Measurements from ENCODE around the gene SCYGR6.
"Not testable (repeated sequence)": the region's sequence is repeated elsewhere in the genome, so short reads cannot be mapped to it uniquely, and the experiment has no call there.

SCYGR6 gene

GRCh38 chr2:227724394-227725039 lies at the start of gene SCYGR6:
Gene SCYGR6, minus strand, starts transcription at chr2:227724757. Its CDS starts 0 bp downstream, at chr2:227724757.
- no peak for DNase-seq (ENCODE audit: low read depth in 1 of 2, low spot score in 1 of 2)

GRCh38 chr2:227774011-227774624 lies 49.6 kb upstream of the SCYGR6 start:
- no peak for DNase-seq (ENCODE audit: low read depth in 1 of 2, low spot score in 1 of 2)

DNA sequence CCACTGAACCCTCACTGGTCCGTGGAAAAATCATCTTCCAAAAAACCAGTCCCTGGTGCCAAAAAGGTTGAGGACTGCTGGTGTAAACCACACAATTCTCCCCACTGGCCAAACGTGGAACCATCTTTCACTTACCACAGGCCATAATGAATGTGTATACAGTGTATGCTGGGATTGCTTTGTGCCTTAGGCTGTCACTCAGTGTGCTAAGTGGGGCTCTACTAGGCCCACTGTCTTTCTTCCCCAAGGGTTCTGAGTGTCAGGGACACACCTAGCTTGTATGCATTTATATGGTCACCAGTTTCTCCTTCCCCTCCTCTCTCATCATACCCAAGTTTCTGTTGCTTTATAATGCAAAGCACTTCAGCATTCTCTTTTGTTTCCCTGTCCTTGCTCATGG lies 48.4 kb upstream of the SCYGR6 start:
- DNase-seq (ENCODE audit: low read depth in 1 of 2, low spot score in 1 of 2) = no peak

DNA sequence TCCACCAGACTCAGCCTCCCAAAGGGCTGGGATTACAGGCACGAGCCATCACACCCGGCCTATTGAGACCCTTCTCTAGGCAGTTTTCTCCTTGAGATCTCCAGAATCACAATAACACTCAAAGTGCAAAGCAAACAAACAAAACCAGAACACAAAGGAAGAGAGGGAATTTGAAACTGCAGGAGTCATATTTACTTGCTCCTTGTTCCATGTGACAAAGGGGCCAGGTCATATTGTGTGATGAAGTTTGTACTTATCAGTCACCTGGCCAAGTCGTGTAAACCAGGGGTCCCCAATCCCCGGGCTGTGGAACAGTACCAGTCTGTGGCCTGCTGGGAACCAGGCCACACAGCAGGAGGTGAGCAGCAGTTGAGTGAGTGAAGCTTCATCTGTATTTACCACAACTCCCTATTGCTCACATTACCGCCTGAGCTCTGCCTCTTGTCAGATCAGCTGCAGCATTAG lies 47.7 kb upstream of the SCYGR6 start:
- no peak for DNase-seq (ENCODE audit: low read depth in 1 of 2, low spot score in 1 of 2)

DNA sequence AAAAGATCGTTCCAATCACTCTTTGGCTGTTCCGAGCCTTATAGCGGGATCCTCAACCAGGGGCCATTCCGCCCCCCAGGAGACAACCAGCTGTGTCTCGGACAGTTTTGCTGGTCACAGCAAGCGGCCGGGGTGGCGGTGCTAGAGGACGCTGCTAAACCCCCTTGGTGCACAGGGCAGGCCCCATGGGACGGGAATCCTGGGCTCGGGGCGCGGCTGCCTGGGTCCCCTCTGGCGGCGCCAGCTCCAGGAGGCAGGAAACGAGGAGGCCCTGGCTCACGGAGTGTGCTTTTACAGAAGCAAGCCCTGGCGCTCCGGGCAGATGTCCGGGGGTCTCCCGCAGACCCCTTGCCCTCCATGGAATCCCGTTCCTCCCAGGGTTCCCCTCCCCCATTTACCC lies 43.3 kb upstream of the SCYGR6 start:
- no peak for DNase-seq (ENCODE audit: low read depth in 1 of 2, low spot score in 1 of 2)

DNA sequence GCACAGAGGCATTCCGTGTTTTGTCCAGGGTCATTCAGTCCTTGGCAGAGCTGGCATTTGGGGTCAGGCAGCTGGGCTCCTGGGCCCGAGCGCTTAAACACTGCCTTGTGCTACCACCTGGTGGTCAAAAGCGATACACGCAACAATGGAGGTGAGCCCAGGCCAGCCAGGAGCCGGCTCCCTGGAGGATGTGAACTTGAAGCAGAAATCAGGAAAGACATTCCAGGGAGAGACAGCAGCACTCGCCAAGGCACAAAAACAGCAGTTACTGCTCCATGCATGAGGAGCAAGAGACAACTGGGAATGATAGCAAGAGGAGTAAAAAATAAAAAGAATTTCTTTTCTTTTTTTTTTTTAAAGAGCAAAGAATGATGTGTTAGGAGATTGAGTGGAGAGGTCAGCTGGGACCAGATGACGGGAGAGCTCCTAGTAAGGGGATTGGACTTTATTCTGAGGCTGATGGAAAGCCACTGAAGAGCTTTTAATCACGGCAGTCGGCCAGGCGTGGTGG lies 41.9 kb upstream of the SCYGR6 start:
- peak; percentile 40 to 47 for DNase-seq (ENCODE audit: low read depth in 1 of 2, low spot score in 1 of 2)

GRCh38 chr2:227765788-227766372 lies 41.3 kb upstream of the SCYGR6 start:
- no peak for DNase-seq (ENCODE audit: low read depth in 1 of 2, low spot score in 1 of 2)

DNA sequence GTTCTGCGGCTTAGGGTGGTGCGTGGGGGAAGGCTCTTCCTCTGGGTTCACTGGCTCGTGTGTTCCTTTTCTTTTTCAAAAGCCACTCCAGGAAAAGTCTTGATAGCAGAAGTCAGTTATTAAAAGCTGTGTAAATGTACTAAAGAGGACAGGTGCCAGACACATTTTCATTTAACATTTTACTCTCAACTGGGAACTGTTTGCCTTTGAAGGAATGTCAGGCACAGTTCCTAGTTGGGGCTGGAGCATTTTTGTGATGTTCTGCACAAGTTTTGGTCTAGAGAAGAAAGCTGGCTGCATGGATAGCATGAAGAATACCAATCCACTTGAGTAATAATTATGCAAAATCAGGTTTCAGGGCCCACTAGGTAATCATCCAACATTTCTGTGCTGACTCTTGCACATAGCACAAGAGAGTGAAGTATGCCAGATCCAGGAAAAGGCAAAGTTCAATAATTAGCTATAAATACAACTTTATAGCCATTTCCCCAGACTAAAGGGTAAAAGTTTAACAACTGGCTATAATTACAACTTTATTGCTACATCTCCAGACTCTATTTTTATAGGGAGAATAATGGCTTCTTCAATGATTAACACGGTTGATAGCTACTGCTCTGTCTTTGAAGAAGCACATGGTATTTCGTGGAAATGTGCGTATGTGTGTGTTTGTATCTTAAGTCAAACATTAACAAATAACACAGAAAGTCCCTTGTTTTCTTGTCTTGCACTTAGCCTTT lies 37.4 kb upstream of the SCYGR6 start:
- no peak for DNase-seq (ENCODE audit: low read depth in 1 of 2, low spot score in 1 of 2)

DNA sequence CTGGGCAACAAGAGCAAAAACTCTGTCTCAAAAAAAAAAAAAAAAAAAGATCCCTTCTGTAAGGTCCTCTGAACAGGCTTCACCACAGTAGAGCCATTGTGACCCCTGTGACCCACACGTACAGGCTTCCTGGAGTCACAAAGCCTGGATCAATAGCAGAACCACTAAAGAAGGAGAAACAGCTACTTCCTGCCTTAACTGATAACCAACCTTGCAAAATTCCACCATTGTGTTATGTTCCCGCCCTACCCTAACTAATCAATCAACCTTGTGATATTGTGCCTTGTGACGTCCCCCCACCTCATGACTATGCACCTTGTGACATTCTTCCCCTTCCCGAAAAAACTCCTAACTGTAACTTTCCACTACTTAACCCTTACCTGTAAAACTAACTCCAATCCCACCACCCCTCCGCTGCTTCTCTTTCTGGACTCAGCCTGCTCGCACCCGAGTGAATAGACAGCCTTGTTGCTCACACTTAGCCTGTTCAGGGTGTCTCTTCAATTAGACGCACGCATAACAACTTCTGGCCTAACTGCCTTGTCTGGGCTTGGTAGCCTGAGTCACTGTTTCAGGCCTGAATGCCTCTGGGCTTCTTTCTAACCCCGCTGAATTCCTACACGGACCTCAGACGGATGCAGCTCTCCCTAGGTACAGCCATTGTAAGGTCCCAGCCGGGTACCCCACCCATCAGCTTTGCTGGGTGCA lies 35.0 kb upstream of the SCYGR6 start:
- no peak for DNase-seq (ENCODE audit: low read depth in 1 of 2, low spot score in 1 of 2)

DNA sequence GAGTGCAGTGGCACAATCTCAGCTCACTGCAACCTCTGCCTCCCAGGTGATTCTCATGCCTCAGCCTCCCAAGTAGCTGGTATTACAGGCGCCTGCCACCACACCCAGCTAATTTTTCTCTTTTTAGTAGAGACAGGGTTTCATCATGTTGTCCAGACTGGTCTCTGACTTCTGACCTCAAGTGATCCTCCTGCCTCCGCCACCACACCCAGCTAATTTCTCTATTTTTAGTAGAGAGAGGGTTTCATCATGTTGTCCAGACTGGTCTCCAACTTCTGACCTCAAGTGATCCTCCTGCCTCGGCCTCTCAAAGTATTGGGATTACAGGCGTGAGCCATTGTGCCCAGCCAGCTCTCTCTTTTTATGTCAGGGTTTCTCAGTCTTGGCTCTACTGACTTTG lies 31.7 kb upstream of the SCYGR6 start:
- DNase-seq (ENCODE audit: low read depth in 1 of 2, low spot score in 1 of 2) = not testable (repeated sequence)

GRCh38 chr2:227748079-227748478 lies 23.5 kb upstream of the SCYGR6 start:
- no peak for DNase-seq (ENCODE audit: low read depth in 1 of 2, low spot score in 1 of 2)

DNA sequence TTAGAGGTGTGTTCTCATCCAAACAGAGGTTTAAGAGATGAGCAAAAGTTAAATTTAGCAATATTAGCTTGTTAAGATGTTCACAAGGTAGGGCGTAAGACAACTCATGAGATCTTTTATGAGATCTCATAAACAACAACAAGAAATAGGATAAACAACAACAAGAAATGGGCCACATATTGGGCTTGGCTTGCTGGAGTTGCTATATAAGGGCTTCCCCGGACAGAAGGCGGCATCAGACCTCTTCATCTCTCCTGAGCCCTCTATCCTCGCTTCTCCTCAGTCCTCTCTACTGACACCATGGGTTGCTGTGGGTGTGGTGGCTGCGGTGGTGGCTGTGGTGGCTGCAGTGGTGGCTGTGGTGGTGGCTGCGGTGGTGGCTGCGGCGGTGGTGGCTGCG lies 21.0 kb upstream of the SCYGR6 start, which contains the start of gene SCYGR8:
Gene SCYGR8, plus strand, starts transcription at position 301 of the 400 bp plus-strand sequence. Its CDS starts 0 bp downstream, at position 301.
- no peak for DNase-seq (ENCODE audit: low read depth in 1 of 2, low spot score in 1 of 2)

GRCh38 chr2:227740705-227741104 lies 16.1 kb upstream of the SCYGR6 start:
- not testable (repeated sequence) for DNase-seq (ENCODE audit: low read depth in 1 of 2, low spot score in 1 of 2)

- DNase-seq (ENCODE audit: low read depth in 1 of 2, low spot score in 1 of 2) = no peak
Observed at GRCh38 chr2:227739351-227739750, 14.8 kb upstream of the SCYGR6 start.

GRCh38 chr2:227728035-227728434 lies 3.5 kb upstream of the SCYGR6 start, which contains the start of gene SCYGR7:
Gene SCYGR7, plus strand, starts transcription at chr2:227728335. Its CDS starts 0 bp downstream, at chr2:227728335.
- no peak for DNase-seq (ENCODE audit: low read depth in 1 of 2, low spot score in 1 of 2)

- DNase-seq (ENCODE audit: low read depth in 1 of 2, low spot score in 1 of 2) = not testable (repeated sequence)
Observed at GRCh38 chr2:227722821-227723220, 1.7 kb downstream of the SCYGR6 start.

DNA sequence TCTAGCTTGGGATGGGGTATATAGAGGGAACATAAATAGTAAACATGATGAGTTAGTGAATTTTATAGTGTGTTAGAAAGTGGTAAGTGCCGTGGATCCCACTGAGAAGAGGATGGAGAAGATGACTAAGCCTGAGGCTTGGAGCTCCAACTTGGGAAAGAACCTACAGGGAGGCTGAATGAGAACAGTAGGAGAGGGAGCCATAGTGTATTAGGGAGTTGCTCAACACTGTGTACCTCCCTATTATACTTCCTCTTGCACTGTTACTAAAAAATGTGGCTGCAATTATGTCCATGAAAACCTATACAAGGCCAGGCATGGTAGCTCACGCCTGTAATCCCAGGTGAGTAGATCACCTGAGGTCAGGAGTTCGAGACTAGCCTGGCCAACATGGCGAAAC lies 3.9 kb downstream of the SCYGR6 start:
- no peak for DNase-seq (ENCODE audit: low read depth in 1 of 2, low spot score in 1 of 2)

DNA sequence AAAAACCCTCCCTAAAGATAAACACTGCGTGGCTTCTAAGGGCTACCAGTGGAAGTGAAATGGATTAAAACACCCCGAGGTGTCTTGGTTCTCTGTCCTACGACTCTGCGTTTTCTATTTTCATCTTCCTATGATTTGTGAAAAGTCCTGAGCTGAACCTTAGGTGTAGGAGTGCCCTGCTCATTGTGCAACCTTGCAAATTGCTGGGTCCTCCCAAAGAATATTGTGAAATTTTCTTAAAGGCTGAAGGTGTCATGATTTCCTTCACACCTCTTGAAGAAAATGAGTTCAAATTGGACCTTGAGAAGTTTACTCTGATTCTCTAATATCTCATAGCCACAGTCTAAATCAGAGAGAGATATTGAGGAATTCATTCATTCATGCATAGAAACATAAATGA lies 4.9 kb downstream of the SCYGR6 start:
- no peak for DNase-seq (ENCODE audit: low read depth in 1 of 2, low spot score in 1 of 2)

DNA sequence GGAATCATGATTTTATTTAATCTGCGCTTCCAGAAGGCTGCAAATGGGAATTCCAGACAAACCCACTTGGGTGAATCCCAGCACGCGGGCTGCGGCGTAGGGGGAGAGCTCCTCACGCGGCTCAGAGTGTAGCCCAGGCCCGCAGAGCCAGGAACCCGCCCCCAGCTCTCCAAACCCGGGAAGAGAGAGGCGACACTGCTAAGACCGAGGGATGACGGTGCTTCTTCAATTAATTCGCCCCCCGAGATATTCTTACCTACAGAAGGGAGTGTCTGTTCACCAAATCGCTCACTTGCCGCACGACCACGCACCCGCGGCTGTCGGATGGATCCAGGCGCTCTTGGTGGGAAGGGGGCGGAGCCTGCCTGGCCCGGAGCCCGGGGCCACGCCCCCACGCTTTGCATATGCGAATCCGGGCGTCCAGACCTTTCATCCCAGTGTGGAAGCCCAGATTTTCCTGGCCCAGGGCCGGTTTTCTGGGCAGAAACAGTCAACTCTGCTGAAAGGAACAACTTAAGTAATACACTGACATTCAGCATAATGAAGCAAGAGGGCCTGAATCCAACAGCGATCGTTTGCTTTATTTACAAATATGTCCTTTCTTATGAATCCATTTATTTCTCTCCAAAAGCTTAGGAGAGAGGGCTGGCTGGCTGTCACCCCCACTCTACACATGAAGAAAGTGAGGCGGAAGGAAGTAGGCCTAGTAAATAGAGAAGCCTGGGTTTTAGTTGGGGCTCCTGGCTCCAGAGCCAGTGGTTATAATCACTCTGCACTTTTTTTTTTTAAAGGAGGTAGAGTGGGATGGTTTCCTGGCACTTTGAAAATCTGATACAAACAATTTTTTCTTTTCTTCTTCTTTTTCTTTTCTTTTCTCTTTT lies 6.6 kb downstream of the SCYGR6 start, which contains the start of gene SLC19A3:
Gene SLC19A3, minus strand, starts transcription at position 342 of the 881 bp plus-strand sequence. CDS start 15,710 bp downstream, outside the sequence.
- no peak for DNase-seq (ENCODE audit: low read depth in 1 of 2, low spot score in 1 of 2)

DNA sequence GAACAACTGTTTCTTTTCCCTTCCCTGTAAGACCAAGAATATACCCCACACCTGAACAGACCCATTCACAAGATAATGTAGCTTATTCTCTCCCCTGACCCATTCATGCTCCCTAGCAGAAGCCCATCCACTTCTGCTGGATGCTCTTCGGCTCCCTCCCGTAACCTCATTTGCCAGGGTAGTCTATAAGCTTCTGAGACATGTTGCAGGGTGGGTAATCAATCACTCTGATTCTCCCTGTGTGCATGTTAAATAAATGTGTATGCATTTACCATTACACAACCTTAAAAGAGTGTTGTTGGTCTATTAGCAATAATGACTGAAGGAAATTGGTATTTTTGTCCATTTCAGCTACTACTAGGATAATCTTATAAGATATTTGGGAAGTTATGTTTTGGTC lies 8.1 kb downstream of the SCYGR6 start:
- DNase-seq (ENCODE audit: low read depth in 1 of 2, low spot score in 1 of 2) = no peak
